ENCODE results near the gene RPH3AL.

DNA sequence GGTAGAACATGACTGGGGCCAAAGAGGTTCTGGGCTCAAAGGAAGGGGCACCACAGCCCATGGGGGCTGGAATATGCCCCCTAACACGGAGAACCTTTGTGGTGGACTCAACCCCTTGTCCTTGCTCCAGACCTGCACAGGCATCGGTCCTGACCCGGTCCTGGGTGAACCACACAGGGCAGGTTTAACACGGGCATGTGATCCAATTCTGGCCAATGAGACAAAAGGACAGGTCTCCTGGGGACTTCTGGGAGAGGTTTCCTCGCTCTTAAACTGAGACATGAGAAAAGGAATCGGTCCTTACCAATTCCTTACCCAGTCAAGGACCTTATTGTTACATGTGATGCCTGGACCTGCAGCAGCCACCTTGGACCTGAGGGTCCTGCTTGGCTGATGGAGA lies 174.8 kb downstream of the RPH3AL start:
- TF ChIP-seq CTCF (IDR thresholded peaks at IDR 0.05) (no peak), EP300 (IDR thresholded peaks at IDR 0.05) (no peak)

All from tibial nerve (tissue), 4 donors.